ENCODE measurements around the gene POLN.

Gene POLN

GRCh38 chr4:2067446-2068197 lies 174.3 kb downstream of the POLN start:
- FAIRE-seq: no peak

DNA sequence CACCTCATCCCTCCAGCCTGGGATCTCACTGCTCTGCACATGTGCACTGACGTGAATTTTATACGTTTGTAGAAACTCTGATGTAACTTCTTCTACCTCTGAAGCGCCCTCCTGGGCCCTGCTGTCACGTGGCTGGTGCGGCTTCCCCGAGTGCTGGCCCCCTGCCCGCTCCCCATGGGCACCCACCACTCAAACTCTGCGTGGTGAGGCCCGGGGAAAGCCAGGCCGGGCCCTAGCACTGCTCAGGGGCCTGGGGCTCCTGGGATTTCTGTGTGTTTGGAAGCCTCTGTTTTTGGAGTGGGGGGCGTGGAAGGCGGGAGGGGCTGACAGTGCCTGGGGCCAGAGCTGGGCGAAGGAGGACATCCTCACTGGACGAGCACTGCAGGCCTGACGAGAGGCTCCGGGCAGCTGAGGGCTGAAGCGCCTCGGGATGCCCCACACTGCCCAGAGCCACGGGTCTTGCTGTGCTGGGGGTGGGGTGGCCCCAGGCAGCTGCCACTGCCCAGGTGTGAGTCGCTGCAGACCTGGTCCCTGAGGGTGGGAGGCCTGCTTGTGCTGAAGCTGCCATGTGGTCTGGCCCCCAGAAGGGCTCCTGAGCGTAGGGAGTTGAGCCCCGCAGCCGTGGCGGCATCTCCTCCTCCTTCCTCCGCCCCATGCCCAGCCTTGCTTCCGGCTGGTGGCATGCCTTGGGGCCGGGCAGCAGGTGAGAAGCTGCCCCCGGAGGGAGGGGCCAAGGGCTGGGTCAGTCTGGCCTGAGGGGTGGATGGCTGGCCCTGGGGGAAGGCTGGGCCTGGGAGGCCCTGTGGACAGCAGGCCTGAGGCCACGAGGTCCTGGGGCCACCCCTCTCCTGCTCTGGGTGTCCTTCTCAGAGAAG lies 175.1 kb downstream of the POLN start:
- no peak for FAIRE-seq

- FAIRE-seq: no peak
Measured at GRCh38 chr4:2066011-2066551, 175.8 kb downstream of the POLN start.

GRCh38 chr4:2065106-2065930 lies 176.6 kb downstream of the POLN start:
- no peak for FAIRE-seq

DNA sequence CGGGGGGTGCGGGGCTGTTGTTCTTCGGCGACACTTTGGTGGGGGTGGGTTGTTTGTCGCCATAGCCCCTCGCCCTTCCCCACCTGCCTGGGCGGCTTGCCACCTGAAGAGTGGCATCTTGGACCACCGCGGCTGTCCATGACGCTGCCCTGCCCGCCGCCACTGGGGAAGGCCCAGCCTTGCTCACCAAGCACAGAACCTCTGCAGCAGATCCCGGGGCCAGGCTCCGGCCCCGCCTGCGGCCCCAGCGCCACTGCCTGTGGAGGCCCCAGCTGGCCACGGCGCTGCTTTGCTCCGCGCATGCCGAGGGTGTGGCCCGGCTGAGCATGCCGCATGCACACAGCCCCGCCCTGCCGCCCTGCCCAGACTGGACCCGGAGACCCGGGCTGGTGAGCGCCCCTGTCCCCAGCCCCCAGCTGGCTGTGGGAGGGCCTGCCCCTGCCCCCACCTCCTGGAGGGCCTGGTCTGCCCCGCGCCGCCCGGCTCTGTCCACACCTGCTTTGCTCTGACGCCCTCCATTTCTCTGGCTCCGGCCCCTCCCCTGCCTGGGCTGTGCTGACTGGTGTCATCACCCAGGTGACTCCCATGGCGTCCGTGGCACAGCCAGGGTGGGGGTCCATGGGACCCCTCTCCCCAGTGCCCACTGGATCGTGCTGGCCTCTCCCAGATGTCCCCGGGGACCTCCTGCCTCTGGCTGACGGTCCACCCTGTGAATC lies 177.5 kb downstream of the POLN start:
- no peak for FAIRE-seq

GRCh38 chr4:2063557-2064275 lies 178.2 kb downstream of the POLN start:
- FAIRE-seq: no peak

- no peak for FAIRE-seq
Measured at GRCh38 chr4:2062808-2063524, 179.0 kb downstream of the POLN start.

- FAIRE-seq: no peak
Measured at GRCh38 chr4:2062168-2062807, 179.6 kb downstream of the POLN start.

- FAIRE-seq: no peak
Measured at GRCh38 chr4:2061186-2062131, 180.5 kb downstream of the POLN start.

DNA sequence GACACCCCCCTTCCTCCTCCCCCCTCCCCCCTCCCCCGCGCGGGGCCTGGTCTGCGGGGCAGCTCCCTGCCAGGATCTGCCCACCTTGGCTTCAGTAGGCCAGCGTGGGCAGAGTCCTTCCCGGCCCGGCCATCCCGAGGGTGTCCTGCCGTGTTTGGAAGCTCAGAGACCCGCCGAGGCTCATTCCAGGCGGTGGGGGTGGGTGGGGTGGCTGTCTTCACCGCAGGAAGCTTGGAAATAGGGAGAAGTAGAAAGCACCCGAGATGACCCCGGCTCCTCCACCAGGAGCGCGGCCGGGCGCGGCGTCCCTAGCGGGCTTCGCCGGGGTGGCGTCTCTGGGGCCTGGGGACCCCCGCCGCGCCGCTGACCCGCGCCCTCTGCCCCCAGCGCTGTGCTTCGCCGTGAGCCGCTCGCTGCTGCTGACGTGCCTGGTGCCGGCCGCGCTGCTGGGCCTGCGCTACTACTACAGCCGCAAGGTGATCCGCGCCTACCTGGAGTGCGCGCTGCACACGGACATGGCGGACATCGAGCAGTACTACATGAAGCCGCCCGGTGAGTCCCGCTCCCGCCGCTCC lies 181.2 kb downstream of the POLN start:
- FAIRE-seq: no peak

DNA sequence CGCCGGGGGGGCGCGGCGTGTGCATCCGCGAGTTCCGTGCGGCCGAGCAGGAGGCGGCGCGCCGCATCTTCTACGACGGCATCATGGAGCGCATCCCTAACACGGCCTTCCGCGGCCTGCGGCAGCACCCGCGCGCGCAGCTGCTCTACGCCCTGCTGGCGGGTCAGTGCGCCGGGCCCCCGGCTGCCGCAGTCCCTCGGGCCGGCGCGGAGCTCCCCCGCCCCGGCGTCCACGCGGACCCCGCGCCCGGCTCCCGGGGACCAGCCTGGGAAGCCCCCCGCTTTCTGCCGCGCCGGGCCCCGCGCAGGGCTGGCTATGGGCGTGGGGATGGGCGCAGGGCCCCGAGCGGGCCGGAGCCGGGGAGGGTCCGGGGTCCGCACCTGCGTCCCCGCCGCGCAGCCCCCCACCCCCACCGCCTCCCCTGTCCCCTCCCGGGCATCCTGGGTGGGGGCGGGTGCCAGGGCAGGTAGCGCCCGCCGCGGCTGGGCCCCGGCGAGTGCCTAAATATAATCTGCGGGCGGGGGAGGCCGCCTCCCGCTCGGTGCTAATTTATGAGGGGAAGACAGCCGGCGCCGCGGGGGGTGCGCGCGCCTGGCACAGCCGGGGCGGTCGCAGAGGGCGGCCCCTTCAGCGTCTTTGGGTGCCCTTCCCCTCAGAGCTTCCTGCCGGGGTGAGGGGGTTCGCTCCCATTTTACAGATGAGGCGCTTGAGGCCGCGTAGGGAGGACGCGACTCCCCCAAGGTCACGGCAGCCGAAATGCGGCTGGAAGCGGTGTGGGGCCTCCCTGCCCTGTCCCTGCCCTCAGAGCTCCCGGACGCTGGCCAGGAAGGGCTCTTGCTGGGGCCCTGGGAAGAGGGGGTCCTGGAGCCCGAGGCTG lies 182.0 kb downstream of the POLN start:
- no peak for FAIRE-seq

- no peak for FAIRE-seq
Measured at GRCh38 chr4:2059046-2059725, 182.7 kb downstream of the POLN start, which contains the start of gene NAT8L. TSS of gene NAT8L (plus strand) at chr4:2059327. CDS start at chr4:2059512, 185 bp downstream.

DNA sequence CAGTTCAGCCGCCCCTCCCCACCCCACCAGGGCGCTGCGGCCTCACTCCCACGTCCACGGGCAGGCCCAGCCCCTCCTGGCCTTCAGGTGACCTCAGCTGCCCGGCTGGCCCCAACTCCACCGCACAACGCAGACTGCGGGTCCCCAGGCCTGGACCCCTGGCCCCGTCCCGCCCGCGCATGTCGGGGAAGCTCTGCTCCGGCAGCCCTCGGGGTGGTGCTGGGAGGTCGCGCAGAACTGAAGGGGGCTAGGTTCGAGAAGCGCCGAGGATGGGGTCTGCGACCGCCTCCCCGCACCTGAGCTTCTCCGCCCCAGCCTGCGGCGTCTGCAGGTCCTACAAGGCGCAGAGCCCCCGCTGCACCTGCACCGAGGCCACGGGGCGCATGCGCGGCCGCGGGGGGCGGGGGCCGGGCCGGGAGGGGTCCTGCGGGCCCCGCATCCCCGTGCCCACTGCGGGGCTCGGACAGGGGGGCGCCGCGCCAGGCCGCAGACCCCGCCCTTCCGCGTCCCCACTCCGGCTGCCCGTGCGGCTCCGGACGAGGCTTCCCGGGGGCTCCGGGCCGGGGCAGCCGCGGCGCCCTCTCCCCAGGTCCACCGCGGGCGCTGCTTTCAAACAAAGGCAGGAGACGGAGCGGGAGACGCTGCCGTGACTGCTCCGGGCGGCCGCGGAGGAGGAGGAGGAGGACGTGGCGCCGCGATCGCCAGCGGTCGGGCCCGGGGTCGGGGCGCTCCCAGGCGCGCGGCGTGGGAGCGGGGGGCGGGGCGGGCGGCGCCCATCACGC lies 183.5 kb downstream of the POLN start:
- FAIRE-seq: no peak

DNA sequence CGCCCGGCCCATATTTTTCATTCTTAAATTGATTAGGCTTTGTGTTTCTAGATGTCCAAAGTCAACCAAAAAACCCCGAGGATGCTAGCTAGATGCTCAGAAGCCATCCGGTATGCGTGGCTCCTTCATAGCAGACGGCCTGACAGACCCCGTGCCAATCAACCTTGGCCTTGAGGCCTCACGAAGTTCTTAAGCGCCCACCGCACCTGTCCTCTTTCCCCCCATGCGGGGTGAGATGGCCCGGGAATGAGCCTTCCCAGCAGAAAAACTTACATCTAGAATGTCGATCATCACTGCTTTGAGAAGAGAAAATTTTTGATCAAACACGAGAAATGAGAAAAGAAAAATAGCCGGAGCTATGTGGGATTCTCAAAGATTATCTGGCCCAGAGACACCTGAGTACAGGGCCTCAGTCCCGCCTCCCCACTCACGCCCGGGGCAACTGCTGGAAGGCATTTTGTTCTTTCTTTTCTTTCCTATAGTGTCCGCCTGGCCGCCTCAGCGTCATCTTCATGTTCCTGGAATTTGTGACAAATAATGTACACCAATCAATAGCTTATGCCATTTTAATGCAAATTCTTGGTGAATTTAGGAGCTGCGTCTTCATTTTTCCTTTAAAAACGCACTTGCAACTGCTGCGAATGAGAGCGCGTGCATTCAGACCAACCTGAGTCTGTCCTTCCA lies 184.4 kb downstream of the POLN start:
- no peak for FAIRE-seq

DNA sequence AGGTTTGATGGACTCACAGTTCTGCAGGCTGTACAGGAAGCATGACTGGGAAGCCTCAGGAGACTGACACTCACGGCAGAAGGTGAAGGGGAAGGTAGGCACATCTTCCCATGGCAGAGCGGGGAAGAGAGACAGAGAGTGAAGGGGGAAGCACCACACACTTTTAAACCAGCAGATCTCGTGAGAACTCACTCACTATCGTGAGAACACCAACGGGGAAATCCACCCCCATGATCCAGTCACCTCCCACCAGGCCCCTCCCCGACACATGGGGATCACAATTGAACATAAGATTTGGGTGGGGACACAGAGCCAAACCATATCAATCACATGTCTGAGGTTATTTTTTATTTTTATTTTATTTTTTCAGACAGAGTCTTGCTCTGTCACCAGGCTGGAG lies 187.7 kb downstream of the POLN start:
- FAIRE-seq: no peak

DNA sequence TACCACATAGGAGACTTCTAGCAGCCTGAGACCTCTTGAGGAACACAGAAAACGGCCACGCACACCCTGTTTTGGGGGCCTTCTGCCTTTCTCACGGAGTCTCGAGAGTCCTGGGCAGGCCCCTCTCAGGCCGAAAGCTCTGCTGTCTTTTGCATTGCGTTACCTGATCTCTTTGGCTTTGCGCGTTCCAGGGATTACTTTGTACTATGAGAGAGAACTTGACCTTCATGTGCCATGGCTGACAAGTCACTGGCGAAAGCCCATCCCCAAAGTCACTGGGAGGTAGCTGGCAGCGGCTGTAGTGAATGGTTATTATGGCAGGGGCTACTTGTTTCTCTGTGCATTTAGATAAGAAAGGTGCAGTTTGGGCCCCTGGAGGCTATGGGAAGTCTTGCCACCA lies 190.8 kb downstream of the POLN start:
- no peak for FAIRE-seq

Data from G401.6 (cell line).